H1 (cell line): ENCODE results near the gene ASIC2. TPM values are rescaled to one million over a fixed set of nuclear protein-coding genes. Genes with fewer than 3 reads are reported as not detected.

Source experiments
- CTCF ChIA-PET: fragments of 300-600 bp; sonication (Branson Sonifier 250); formaldehyde crosslinking; loops from one replicate; lab custom pipeline; 2021; ENCODE audit not compliant: partially characterized antibody; lab: Charles Lee
- POLR2A ChIA-PET: fragments of 300-600 bp; sonication (Branson Sonifier 250); formaldehyde crosslinking; loops from one replicate; lab custom pipeline; 2021; ENCODE audit warnings: inconsistent platforms; ENCODE audit not compliant: partially characterized antibody; lab: Charles Lee
- DNase-seq, 2 experiments: peaks; one replicate each; pipeline versions ENCODE4 v3.0.0 to v3.0.0-alpha.2; 2010 to 2022; ENCODE audit warnings: low spot score in 2 of 2, low read depth in 1 of 2, mixed read lengths in 1 of 2
- FAIRE-seq: peaks from 2 replicates; lab custom pipeline; 2011; peaks lifted over from hg19 to GRCh38; lab: Jason Lieb, UNC
- H2AFZ ChIP-seq: 2 replicates; pipeline ENCODE4 v1.8.1; 2012; ENCODE audit warnings: low read length, inconsistent platforms
- H2AK5ac ChIP-seq: 2 replicates; pipeline ENCODE4 v1.6.1; 2013; ENCODE audit warnings: low read depth, low read length
- H2BK120ac ChIP-seq: replicated peaks from 2 replicates; pipeline ENCODE3; 2013; ENCODE audit warnings: low read depth, low read length, inconsistent platforms
- H2BK12ac ChIP-seq: 2 replicates; pipeline ENCODE4 v1.6.1; 2013; ENCODE audit warnings: low read depth, low read length
- H2BK15ac ChIP-seq: 2 replicates; pipeline ENCODE4 v1.6.1; 2013; ENCODE audit warnings: low read length
- H2BK20ac ChIP-seq: 2 replicates; pipeline ENCODE4 v1.6.1; 2013; ENCODE audit warnings: low read length
- H2BK5ac ChIP-seq: 2 replicates; pipeline ENCODE4 v1.6.1; 2013; ENCODE audit warnings: low read depth, low read length
- H3K14ac ChIP-seq: 2 replicates; pipeline ENCODE4 v1.6.1; 2013; ENCODE audit warnings: inconsistent platforms; ENCODE audit not compliant: insufficient read length
- H3K18ac ChIP-seq: 2 replicates; pipeline ENCODE4 v1.6.1; 2013; ENCODE audit warnings: low read length; ENCODE audit errors: extremely low read depth
- H3K23ac ChIP-seq: 2 replicates; pipeline ENCODE4 v1.6.1; 2013; ENCODE audit warnings: inconsistent platforms; ENCODE audit not compliant: insufficient read length
- H3K23me2 ChIP-seq: 2 replicates; pipeline ENCODE4 v1.6.1; 2013; ENCODE audit warnings: low read depth, low read length
- H3K27ac ChIP-seq: 2 replicates; pipeline ENCODE4 v1.6.1; 2011; ENCODE audit warnings: low read depth, low read length, inconsistent platforms
- H3K27me3 ChIP-seq, 4 experiments: replicated peaks in 1 of 4; 1 replicate in 1 of 4; 2 replicates in 3 of 4; pipeline versions ENCODE4 v1.6.1 to v1.8.1; 2011 to 2013; ENCODE audit warnings: low read length in 3 of 4, mild to moderate bottlenecking in 3 of 4, inconsistent platforms in 2 of 4, mixed read lengths in 2 of 4, moderate library complexity in 1 of 4; ENCODE audit not compliant: control insufficient read depth in 3 of 4, insufficient read depth in 3 of 4; ENCODE audit errors: extremely low read depth in 1 of 4
- H3K36me3 ChIP-seq, 4 experiments: 2 replicates each; pipeline versions ENCODE4 v1.6.1 to v1.8.1; 2011 to 2013; ENCODE audit warnings: mild to moderate bottlenecking in 4 of 4, low read length in 3 of 4, moderate library complexity in 2 of 4, control low read depth in 1 of 4, inconsistent platforms in 1 of 4; ENCODE audit not compliant: insufficient read depth in 4 of 4, control insufficient read depth in 2 of 4
- H3K4ac ChIP-seq: replicated peaks from 2 replicates; pipeline ENCODE3; 2013; ENCODE audit warnings: low read length, low read depth, mixed read lengths, inconsistent platforms; ENCODE audit not compliant: insufficient read length
- H3K4me1 ChIP-seq, 4 experiments: replicated peaks in 1 of 4; 1 replicate in 1 of 4; 2 replicates in 3 of 4; pipeline versions ENCODE4 v1.6.1 to v1.8.1; 2011 to 2013; ENCODE audit warnings: low read length in 3 of 4, inconsistent platforms in 2 of 4, mixed read lengths in 1 of 4; ENCODE audit not compliant: insufficient read depth in 4 of 4, control insufficient read depth in 3 of 4
- H3K4me2 ChIP-seq, 2 experiments: 2 replicates each; pipeline versions ENCODE4 v1.6.1 to v1.8.1; 2011 to 2013; ENCODE audit warnings: low read depth in 2 of 2, low read length in 2 of 2, control low read depth in 1 of 2, inconsistent platforms in 1 of 2, mild to moderate bottlenecking in 1 of 2; ENCODE audit not compliant: insufficient read depth in 1 of 2
- H3K4me3 ChIP-seq, 4 experiments: fragments of 200-600, 300-600 bp in 1 of 4; sonication (generic), shearing (Covaris generic), sonication (Bioruptor Twin) in 1 of 4; 2 replicates each; pipeline versions ENCODE4 v1.5.1 to v1.8.1; 2011 to 2016; ENCODE audit warnings: low read length in 4 of 4, low read depth in 3 of 4, control low read depth in 2 of 4, inconsistent platforms in 2 of 4, mild to moderate bottlenecking in 2 of 4, mixed read lengths in 1 of 4, moderate library complexity in 1 of 4; ENCODE audit not compliant: insufficient read depth in 2 of 4; ENCODE audit errors: extremely low read depth in 1 of 4
- H3K56ac ChIP-seq: replicated peaks from 2 replicates; pipeline ENCODE3; 2013; ENCODE audit warnings: low read depth, mild to moderate bottlenecking, mixed read lengths, low read length, inconsistent platforms; ENCODE audit not compliant: insufficient read length
- H3K79me1 ChIP-seq: 2 replicates; pipeline ENCODE4 v1.6.1; 2013; ENCODE audit warnings: low read depth, low read length, control low read depth
- H3K79me2 ChIP-seq, 2 experiments: 2 replicates each; pipeline versions ENCODE4 v1.6.1 to v1.8.1; 2012 to 2013; ENCODE audit warnings: low read length in 2 of 2, mild to moderate bottlenecking in 2 of 2, inconsistent platforms in 1 of 2; ENCODE audit not compliant: insufficient read depth in 2 of 2, control insufficient read depth in 1 of 2
- H3K9ac ChIP-seq, 4 experiments: replicated peaks in 1 of 4; 1 replicate in 1 of 4; 2 replicates in 3 of 4; pipeline versions ENCODE4 v1.6.1 to v1.8.1; 2011 to 2013; ENCODE audit warnings: low read depth in 3 of 4, low read length in 3 of 4, control low read depth in 2 of 4, mild to moderate bottlenecking in 2 of 4, moderate library complexity in 2 of 4, inconsistent platforms in 1 of 4; ENCODE audit errors: extremely low read depth in 1 of 4
- H3K9me3 ChIP-seq, 2 experiments: 2 replicates each; pipeline versions ENCODE4 v1.6.1 to v1.8.1; 2012 to 2013; ENCODE audit warnings: mild to moderate bottlenecking in 2 of 2, moderate library complexity in 2 of 2, control low read depth in 1 of 2, inconsistent platforms in 1 of 2, low read depth in 1 of 2, low read length in 1 of 2, mixed read lengths in 1 of 2; ENCODE audit not compliant: insufficient read depth in 2 of 2
- H4K20me1 ChIP-seq, 2 experiments: replicated peaks in 1 of 2; 2 replicates each; pipeline versions ENCODE3 to v1.8.1; 2011 to 2013; ENCODE audit warnings: inconsistent platforms in 2 of 2, low read length in 2 of 2, mild to moderate bottlenecking in 1 of 2; ENCODE audit not compliant: insufficient read depth in 2 of 2, control insufficient read depth in 1 of 2
- H4K5ac ChIP-seq: 2 replicates; pipeline ENCODE4 v1.6.1; 2013; ENCODE audit warnings: low read length, low read depth, mixed read lengths, inconsistent platforms; ENCODE audit not compliant: insufficient read length
- H4K8ac ChIP-seq: 2 replicates; pipeline ENCODE4 v1.8.0; 2013; ENCODE audit warnings: mild to moderate bottlenecking, moderate library complexity, low read length, inconsistent platforms; ENCODE audit not compliant: insufficient read depth; ENCODE audit errors: extremely low read depth
- H4K91ac ChIP-seq: replicated peaks from 2 replicates; pipeline ENCODE3; 2013; ENCODE audit warnings: low read length, mixed read lengths, inconsistent platforms; ENCODE audit not compliant: insufficient read length
- ATF3 ChIP-seq: IDR thresholded peaks from 2 replicates; pipeline ENCODE4 v1.6.1; 2011; ENCODE audit warnings: low read depth, mild to moderate bottlenecking, low read length; ENCODE audit not compliant: insufficient read depth
- BCL11A ChIP-seq, 2 experiments: IDR thresholded peaks; one replicate each; pipeline ENCODE4 v1.6.1; 2011; ENCODE audit warnings: low read depth in 2 of 2, low read length in 2 of 2, mild to moderate bottlenecking in 2 of 2
- CREB1 ChIP-seq: IDR thresholded peaks from 2 replicates; pipeline ENCODE4 v1.6.1; 2012; ENCODE audit warnings: inconsistent platforms
- SP4 ChIP-seq: IDR thresholded peaks from 2 replicates; pipeline ENCODE4 v1.6.1; 2012; ENCODE audit warnings: low read length, inconsistent platforms
- TBP ChIP-seq: IDR thresholded peaks from 2 replicates; pipeline ENCODE4 v1.6.1; 2011; ENCODE audit warnings: low read depth, low read length, improper control_type of control experiment
- WGBS, 2 experiments: shearing (Covaris generic) in 1 of 2; methylation state at CpG; one replicate each; pipeline versions ENCODE4 v1.1.6 to v1.1.7; 2013 to 2015; ENCODE audit warnings: low lambda C conversion rate in 2 of 2, mixed read lengths in 2 of 2, inconsistent platforms in 1 of 2, low coverage in 1 of 2, missing lambda C conversion rate in 1 of 2; ENCODE audit not compliant: insufficient replicate concordance in 2 of 2, insufficient coverage in 1 of 2, insufficient read length in 1 of 2; ENCODE audit errors: extremely low coverage in 1 of 2, missing lambda C conversion rate in 1 of 2; 5-methylcytosine and 5-hydroxymethylcytosine counted together
- polyA plus RNA-seq, 7 experiments: library from polyadenylated mRNA; depleted of rRNA in 3 of 7; stranded (reverse) in 5 of 7; unstranded in 2 of 7; fragments of >200 nt in 5 of 7; fragments of 200-250 nt in 2 of 7; gene quantifications; 1 replicate in 5 of 7; 2 replicates in 1 of 7; 4 replicates in 1 of 7; pipeline versions ENCODE4 v1.2.1 to v1.2.3, GENCODE V29; 2011 to 2013; ENCODE audit warnings: missing spikeins in 2 of 7, mixed read lengths in 2 of 7
- total RNA-seq: library from RNA; stranded (reverse); fragmentation: NEBNext Ultra II Directional; extraction: Animal tissue kit (Norgen Biotek cat#: 25700); gene quantifications from 2 replicates; pipeline ENCODE4 v1.2.1, GENCODE V29; 2021

Gene ASIC2
- total and polyA plus RNA-seq, 2 of the 8 experiments (the other 6 are each of a cell fraction or from before 2014, with no cell fraction given) = 0.86 to 1.2 TPM

- Histone ChIP-seq H2AK5ac (0 out of 2 replicates have a peak overlapping the region, but pooled peaks have one; percentile 61), H3K9ac (no peak overlapping the region), H4K20me1 (peaks cover 2 to 9% of the 10 kb centered on the region in 2 experiments), H2BK5ac (no peak overlapping the region), H3K4me2 (no peak overlapping the region; a peak in 1 of 4 replicates), H4K91ac (no peak overlapping the region), H3K27ac (no peak overlapping the region), H3K79me2 (no peaks in the 10 kb centered on the region), H3K23ac (no peak overlapping the region), H3K79me1 (no peaks in the 10 kb centered on the region), H3K4me1 (peaks cover 0 to 6% (median 2%) of the 10 kb centered on the region in 4 experiments; a peak in 1 of 7 replicates), H3K14ac (no peak overlapping the region), H3K27me3 (peaks cover 25 to 68% (median 62%) of the 10 kb centered on the region in 4 experiments), H4K8ac (no peak overlapping the region), H3K4ac (no peak overlapping the region), H2BK120ac (no peak overlapping the region), H2BK20ac (no peak overlapping the region), H4K5ac (no peak overlapping the region), H3K23me2 (peaks cover 22% of the 10 kb centered on the region; the same call in 1 of the 2 replicates), H3K4me3 (no peak overlapping the region), H3K36me3 (no peaks in the 10 kb centered on the region), H3K18ac (no peak overlapping the region), H2AFZ (no peak overlapping the region), H2BK15ac (no peak overlapping the region), H3K9me3 (no peaks in the 10 kb centered on the region), H3K56ac (no peak overlapping the region), H2BK12ac (no peak overlapping the region)
- ChIA-PET CTCF (interaction anchor here (0.6 to 7.8 kb wide), 12 partner anchors 11 to 436 kb away, joined by 3 to 56 read pairs (median 3); no protein-coding TSS in a partner anchor), POLR2A (no interaction called here)
- FAIRE-seq (no peak), DNase-seq (no peak)
- 88% methylated on average over 8 of the region's 8 CpGs; no CpG with 5 or more reads in 1 of the 2 experiments for WGBS, 2 experiments
- no peak for TF ChIP-seq ATF3
- TF ChIP-seq BCL11A (IDR thresholded peaks at IDR 0.05; ENCODE audit: low read depth in 2 of 2, low read length in 2 of 2) = no peak
- TF ChIP-seq CREB1 = no peak
- no peak for TF ChIP-seq TBP
- no peak for TF ChIP-seq SP4
Measured at GRCh38 chr17:33290253-33290652, 2.8 kb downstream of the ASIC2 start.
